WTC11 (cell line): ENCODE measurements around the gene TAPT1.

Experiments
- FOXK1 ChIP-seq: sonication (generic); formaldehyde crosslinking; IDR thresholded peaks from 2 replicates; pipeline ENCODE4 v1.8.0; 2022; ENCODE audit warnings: mild to moderate bottlenecking, moderate library complexity, missing genetic modification reagents
- TF ChIP-seq, protein P1 (sequence below): fragments of 200-600 bp; IDR thresholded peaks from 2 replicates; pipeline ENCODE4 v1.8.0; 2022; ENCODE audit warnings: antibody characterized with exemption
- TF ChIP-seq, protein P2 (sequence below): sonication (generic); formaldehyde crosslinking; IDR thresholded peaks from 2 replicates; pipeline ENCODE4 v1.8.1; 2023; ENCODE audit warnings: mild to moderate bottlenecking, moderate library complexity, missing genetic modification reagents
- TF ChIP-seq, protein P3 (sequence below): sonication (generic); formaldehyde crosslinking; IDR thresholded peaks from 2 replicates; pipeline ENCODE4 v1.8.0; 2023; ENCODE audit warnings: missing genetic modification reagents
- TF ChIP-seq, protein P4 (sequence below): sonication (generic); formaldehyde crosslinking; IDR thresholded peaks from 2 replicates; pipeline ENCODE4 v1.8.0; 2022; ENCODE audit warnings: mild to moderate bottlenecking, missing genetic modification reagents

DNA sequence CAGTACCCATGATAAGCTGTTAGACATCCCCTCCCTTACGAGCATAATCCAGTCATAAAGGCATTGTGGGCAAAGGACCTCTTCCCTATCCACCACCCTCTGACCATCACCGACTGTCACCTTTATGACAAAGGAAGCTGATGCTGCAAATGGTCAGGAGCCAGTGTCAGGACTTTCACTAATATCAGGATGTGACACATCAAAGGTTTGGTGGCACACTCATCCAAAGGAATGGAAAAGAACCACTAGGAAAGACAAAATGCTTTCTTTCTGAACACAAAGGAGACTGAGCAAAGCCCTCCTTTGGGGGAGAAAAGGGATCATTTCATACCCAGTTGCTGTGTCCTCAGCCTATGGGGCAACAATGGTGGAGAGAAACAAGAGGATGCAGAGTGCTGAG lies 75.6 kb downstream of the TAPT1 start:
- TF ChIP-seq, protein P1, sequence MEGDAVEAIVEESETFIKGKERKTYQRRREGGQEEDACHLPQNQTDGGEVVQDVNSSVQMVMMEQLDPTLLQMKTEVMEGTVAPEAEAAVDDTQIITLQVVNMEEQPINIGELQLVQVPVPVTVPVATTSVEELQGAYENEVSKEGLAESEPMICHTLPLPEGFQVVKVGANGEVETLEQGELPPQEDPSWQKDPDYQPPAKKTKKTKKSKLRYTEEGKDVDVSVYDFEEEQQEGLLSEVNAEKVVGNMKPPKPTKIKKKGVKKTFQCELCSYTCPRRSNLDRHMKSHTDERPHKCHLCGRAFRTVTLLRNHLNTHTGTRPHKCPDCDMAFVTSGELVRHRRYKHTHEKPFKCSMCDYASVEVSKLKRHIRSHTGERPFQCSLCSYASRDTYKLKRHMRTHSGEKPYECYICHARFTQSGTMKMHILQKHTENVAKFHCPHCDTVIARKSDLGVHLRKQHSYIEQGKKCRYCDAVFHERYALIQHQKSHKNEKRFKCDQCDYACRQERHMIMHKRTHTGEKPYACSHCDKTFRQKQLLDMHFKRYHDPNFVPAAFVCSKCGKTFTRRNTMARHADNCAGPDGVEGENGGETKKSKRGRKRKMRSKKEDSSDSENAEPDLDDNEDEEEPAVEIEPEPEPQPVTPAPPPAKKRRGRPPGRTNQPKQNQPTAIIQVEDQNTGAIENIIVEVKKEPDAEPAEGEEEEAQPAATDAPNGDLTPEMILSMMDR, result no peak
- TF ChIP-seq, protein P2, sequence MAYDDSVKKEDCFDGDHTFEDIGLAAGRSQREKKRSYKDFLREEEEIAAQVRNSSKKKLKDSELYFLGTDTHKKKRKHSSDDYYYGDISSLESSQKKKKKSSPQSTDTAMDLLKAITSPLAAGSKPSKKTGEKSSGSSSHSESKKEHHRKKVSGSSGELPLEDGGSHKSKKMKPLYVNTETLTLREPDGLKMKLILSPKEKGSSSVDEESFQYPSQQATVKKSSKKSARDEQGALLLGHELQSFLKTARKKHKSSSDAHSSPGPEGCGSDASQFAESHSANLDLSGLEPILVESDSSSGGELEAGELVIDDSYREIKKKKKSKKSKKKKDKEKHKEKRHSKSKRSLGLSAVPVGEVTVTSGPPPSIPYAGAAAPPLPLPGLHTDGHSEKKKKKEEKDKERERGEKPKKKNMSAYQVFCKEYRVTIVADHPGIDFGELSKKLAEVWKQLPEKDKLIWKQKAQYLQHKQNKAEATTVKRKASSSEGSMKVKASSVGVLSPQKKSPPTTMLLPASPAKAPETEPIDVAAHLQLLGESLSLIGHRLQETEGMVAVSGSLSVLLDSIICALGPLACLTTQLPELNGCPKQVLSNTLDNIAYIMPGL (CRISPR knock-in tag), result no peak
- TF ChIP-seq FOXK1 (CRISPR knock-in tag), result no peak
- TF ChIP-seq, protein P3, sequence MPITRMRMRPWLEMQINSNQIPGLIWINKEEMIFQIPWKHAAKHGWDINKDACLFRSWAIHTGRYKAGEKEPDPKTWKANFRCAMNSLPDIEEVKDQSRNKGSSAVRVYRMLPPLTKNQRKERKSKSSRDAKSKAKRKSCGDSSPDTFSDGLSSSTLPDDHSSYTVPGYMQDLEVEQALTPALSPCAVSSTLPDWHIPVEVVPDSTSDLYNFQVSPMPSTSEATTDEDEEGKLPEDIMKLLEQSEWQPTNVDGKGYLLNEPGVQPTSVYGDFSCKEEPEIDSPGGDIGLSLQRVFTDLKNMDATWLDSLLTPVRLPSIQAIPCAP (CRISPR knock-in tag), result no peak
- TF ChIP-seq, protein P4, sequence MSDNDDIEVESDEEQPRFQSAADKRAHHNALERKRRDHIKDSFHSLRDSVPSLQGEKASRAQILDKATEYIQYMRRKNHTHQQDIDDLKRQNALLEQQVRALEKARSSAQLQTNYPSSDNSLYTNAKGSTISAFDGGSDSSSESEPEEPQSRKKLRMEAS, result no peak
